Osteocyte (in vitro differentiated cells): ENCODE data around the gene REEP1. TPM values are rescaled to one million over a fixed set of nuclear protein-coding genes. Genes with fewer than 3 reads are reported as not detected.

Experiments used
- DNase-seq: peaks from one replicate; pipeline ENCODE4 v3.0.0; 2021; ENCODE audit warnings: mixed read lengths; ENCODE audit not compliant: unreplicated experiment; ENCODE audit errors: extremely low spot score
- H3K27ac Mint-ChIP-seq: one replicate; pipeline ENCODE4 v1.8.0; 2021; ENCODE audit warnings: mild to moderate bottlenecking, mixed read lengths; ENCODE audit not compliant: unreplicated experiment
- H3K27me3 Mint-ChIP-seq: one replicate; pipeline ENCODE4 v1.8.0; 2021; ENCODE audit warnings: mixed read lengths; ENCODE audit not compliant: unreplicated experiment
- H3K36me3 Mint-ChIP-seq: one replicate; pipeline ENCODE4 v1.8.0; 2021; ENCODE audit warnings: mixed read lengths; ENCODE audit not compliant: unreplicated experiment
- H3K4me1 Mint-ChIP-seq: one replicate; pipeline ENCODE4 v1.8.0; 2021; ENCODE audit warnings: mixed read lengths; ENCODE audit not compliant: unreplicated experiment
- H3K4me3 Mint-ChIP-seq: one replicate; pipeline ENCODE4 v1.8.0; 2021; ENCODE audit warnings: mild to moderate bottlenecking, moderate library complexity, mixed read lengths; ENCODE audit not compliant: unreplicated experiment
- H3K9me3 Mint-ChIP-seq: one replicate; pipeline ENCODE4 v1.8.0; 2021; ENCODE audit warnings: mixed read lengths; ENCODE audit not compliant: unreplicated experiment
- long read RNA-seq: library from polyadenylated mRNA; unstranded; transcript quantifications from one replicate; pipeline ENCODE4 v2.0.0, GENCODE V29; 2021
- total RNA-seq: library from RNA; stranded (reverse); gene quantifications from 2 replicates; pipeline ENCODE4 v1.2.1, GENCODE V29; 2021
- TF ChIP-seq, protein P1 (sequence below): fragments of 200-600 bp; sonication (generic); IDR thresholded peaks from 2 replicates; pipeline ENCODE4 v1.5.0; 2021; ENCODE audit warnings: antibody characterized with exemption, mild to moderate bottlenecking, moderate library complexity

REEP1 gene
- 0.16 TPM in 1 of 2 replicates, not detected in the other for total RNA-seq
- long read RNA-seq, result 0 reads

GRCh38 chr2:86337244-86337835 is at the start of gene REEP1:
TSS of gene REEP1 (minus strand) at chr2:86337626. CDS start at chr2:86337510, 116 bp downstream.
- TF ChIP-seq, protein P1, sequence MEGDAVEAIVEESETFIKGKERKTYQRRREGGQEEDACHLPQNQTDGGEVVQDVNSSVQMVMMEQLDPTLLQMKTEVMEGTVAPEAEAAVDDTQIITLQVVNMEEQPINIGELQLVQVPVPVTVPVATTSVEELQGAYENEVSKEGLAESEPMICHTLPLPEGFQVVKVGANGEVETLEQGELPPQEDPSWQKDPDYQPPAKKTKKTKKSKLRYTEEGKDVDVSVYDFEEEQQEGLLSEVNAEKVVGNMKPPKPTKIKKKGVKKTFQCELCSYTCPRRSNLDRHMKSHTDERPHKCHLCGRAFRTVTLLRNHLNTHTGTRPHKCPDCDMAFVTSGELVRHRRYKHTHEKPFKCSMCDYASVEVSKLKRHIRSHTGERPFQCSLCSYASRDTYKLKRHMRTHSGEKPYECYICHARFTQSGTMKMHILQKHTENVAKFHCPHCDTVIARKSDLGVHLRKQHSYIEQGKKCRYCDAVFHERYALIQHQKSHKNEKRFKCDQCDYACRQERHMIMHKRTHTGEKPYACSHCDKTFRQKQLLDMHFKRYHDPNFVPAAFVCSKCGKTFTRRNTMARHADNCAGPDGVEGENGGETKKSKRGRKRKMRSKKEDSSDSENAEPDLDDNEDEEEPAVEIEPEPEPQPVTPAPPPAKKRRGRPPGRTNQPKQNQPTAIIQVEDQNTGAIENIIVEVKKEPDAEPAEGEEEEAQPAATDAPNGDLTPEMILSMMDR, result no peak
- peak; percentile 81 for DNase-seq
- H3K4me1 Mint-ChIP-seq, result peaks cover 11% of the 10 kb centered on the region
- H3K9me3 Mint-ChIP-seq, result peaks cover 14% of the 10 kb centered on the region
- H3K27ac Mint-ChIP-seq, result no peak within 1 kb of the TSS
- no peaks in the 10 kb centered on the region for H3K36me3 Mint-ChIP-seq
- peak within 1 kb of the TSS; percentile 77 for H3K4me3 Mint-ChIP-seq
- H3K27me3 Mint-ChIP-seq, result peaks cover 76% of the 10 kb centered on the region

DNA sequence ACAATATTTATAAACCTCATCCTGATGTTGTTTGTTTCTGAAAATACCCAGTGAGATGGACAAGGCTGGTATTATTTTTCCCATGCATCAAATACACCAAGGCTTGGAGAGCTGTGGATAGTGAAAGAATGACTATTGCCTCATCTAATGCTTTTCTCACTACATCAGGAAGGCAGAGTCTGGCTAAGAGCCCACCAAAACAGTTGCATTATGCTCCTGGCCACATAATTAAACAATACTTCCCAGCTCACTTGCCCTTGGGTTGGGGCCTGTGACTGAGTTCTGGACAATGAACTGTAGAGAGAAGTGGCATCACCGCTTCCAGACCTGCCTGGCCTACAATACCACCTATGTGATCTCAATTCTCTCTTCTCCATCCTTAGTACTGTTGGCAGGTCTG is 46.4 kb upstream of the REEP1 start:
- H3K36me3 Mint-ChIP-seq, result no peaks in the 10 kb centered on the region
- TF ChIP-seq, protein P1, result no peak
- no peak overlapping the region for H3K4me3 Mint-ChIP-seq
- H3K4me1 Mint-ChIP-seq, result peaks cover 1% of the 10 kb centered on the region
- DNase-seq, result no peak
- no peaks in the 10 kb centered on the region for H3K9me3 Mint-ChIP-seq
- H3K27me3 Mint-ChIP-seq, result peaks cover 33% of the 10 kb centered on the region
- no peak overlapping the region for H3K27ac Mint-ChIP-seq

- H3K36me3 Mint-ChIP-seq, result no peaks in the 10 kb centered on the region
- peaks cover 1% of the 10 kb centered on the region for H3K4me1 Mint-ChIP-seq
- TF ChIP-seq, protein P1, result no peak
- H3K4me3 Mint-ChIP-seq, result no peak overlapping the region
- DNase-seq, result no peak
- peaks cover 41% of the 10 kb centered on the region for H3K27me3 Mint-ChIP-seq
- H3K9me3 Mint-ChIP-seq, result no peaks in the 10 kb centered on the region
- H3K27ac Mint-ChIP-seq, result no peak overlapping the region
These were observed 45.3 kb upstream of the REEP1 start for GRCh38 chr2:86382698-86383097.

DNA sequence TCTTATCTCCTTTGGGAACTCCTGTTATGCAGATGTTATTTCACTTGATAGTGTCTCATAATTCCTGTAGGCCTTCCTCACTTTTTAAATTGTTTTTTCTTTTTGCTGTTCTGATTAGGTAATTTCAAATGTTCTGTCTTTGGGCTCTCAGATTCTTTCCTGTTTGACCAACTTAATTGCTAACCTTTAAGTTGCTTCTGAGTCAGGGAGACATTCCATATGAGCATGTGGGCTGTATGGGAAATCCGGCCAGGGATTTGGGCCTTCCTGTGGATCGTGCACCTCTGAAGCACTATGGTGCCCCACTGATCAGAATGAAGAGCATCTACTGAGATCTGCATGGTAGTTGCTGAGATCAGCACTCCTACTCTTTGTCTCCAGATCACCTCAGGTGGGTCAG is 44.7 kb upstream of the REEP1 start:
- H3K9me3 Mint-ChIP-seq, result no peaks in the 10 kb centered on the region
- no peak overlapping the region for H3K4me3 Mint-ChIP-seq
- H3K4me1 Mint-ChIP-seq, result peaks cover 1% of the 10 kb centered on the region
- peaks cover 44% of the 10 kb centered on the region for H3K27me3 Mint-ChIP-seq
- DNase-seq, result no peak
- TF ChIP-seq, protein P1, result no peak
- H3K27ac Mint-ChIP-seq, result no peak overlapping the region
- peaks cover 2% of the 10 kb centered on the region for H3K36me3 Mint-ChIP-seq

- Mint-ChIP-seq H3K4me3 (no peak overlapping the region), H3K36me3 (peaks cover 2% of the 10 kb centered on the region), H3K27me3 (peaks cover 60% of the 10 kb centered on the region), H3K4me1 (no peaks in the 10 kb centered on the region), H3K27ac (no peak overlapping the region), H3K9me3 (no peaks in the 10 kb centered on the region)
- no peak for DNase-seq
- TF ChIP-seq, protein P1, result no peak
These were observed 41.0 kb upstream of the REEP1 start for GRCh38 chr2:86378469-86378868.
